GM11168 (cell line): ENCODE results near the gene IZUMO4.
"Not testable (repeated sequence)": the region's sequence is repeated elsewhere in the genome, so short reads cannot be mapped to it uniquely, and the experiment has no call there.

Source experiments
- in situ Hi-C: fragments of 300-500 bp; cut with MboI; formaldehyde crosslinking; loops from one replicate; pipeline ENCODE4 v1.12.0; 2022; ENCODE audit warnings: low sequenced_read_pairs; ENCODE audit not compliant: unreplicated experiment

The IZUMO4 gene

DNA sequence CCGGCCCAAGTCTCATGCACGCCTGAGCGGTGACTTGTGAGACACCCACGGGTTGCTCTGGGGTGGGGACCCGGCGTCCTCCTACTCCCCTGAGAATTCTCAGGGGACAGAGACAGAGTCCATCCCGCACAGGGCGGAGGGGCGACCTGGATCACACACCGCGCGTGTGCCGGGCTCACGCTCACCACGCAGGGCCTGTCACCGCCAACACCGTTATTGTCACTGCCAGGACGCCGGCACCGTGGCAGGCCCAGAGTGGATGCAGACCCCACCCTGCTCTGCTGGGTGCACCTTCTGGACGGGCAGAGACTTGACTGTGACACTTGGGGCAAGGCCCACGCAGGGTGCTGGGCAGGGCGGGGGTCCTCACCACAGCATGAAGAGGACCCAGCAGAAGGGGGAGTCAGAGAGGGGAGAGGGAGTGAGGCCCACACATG lies 16.8 kb upstream of the IZUMO4 start:
- in situ Hi-C loops: loop anchor here (5.0 to 10.0 kb wide), 2 partner anchors 53 to 155 kb away; no protein-coding TSS in a partner anchor

DNA sequence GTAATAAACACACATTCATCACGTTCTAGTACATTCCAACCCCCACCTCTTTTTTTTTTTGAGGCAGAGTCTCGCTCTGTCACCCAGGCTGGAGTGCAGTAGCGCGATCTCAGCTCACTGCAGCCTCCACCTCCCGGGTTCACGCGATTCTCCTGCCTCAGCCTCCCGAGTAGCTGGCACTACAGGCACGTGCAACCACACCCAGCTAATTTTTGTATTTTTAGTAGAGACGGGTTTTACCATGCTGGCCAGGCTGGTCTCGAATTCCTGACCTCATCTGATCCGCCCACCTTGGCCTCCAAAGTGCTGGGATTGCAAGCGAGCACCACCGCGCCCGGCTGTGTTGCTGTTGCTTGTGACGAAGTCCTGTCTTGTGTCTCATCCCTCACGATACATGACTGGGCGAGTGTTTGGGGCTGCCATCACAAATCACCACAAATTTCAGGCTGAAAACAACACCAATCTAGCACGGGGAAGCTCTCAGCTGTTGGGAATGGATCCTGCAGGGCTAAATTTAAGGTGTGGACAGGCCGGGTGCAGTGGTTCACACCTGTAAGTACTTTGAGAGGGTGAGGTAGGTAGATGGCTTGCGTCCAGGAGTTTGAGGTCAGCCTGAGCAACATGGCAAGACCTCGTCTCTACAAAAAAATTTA lies 16.3 kb upstream of the IZUMO4 start:
- in situ Hi-C loops: loop anchor here (5.0 kb wide), 1 partner anchor 53 kb away; no protein-coding TSS in a partner anchor

DNA sequence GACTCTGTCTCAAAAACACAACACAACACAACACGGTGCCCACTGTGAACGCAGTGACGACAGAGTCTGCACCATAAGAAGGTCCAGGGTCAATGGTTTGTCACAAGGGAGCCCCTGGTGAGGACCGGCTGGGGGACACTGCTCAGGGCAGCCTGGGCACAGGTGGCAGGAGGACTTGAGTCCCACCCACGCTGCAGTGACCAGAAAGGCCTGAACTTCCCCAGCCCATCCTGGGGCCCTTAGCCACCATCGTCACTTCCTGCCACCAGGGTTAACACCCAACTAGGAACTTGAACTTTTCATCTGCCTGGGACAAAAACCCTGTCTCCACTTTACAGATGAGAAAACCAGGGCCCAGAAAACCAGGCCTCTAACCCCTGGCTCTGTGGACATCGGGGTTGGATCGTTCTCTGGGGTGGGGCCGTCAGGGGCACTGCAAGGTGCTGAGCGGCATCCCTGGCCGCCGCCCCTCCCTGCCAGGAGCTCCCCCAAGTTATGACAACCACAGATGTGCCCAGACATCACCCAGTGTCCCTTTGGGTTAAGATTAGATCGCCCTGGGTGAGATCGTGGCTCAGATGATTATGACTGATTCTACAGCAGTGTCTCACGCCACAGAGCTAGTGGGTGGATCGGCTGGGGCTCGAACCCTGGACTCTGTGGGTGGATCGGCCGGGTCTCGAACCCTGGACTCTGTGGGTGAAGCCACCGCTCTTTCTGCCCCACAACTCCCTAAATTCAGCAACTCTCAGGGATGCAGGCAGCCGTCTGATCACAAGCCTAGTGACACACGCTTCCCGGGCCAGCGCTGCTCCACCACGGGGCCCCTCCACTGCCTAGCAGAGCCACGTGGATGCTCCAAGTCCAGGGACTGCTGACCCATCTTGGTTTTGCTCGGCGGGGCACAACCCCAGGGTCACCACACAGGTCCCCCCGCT lies 14.6 kb upstream of the IZUMO4 start:
- in situ Hi-C loops: loop anchor here (5.0 kb wide), 1 partner anchor 55 kb away; no protein-coding TSS in a partner anchor

DNA sequence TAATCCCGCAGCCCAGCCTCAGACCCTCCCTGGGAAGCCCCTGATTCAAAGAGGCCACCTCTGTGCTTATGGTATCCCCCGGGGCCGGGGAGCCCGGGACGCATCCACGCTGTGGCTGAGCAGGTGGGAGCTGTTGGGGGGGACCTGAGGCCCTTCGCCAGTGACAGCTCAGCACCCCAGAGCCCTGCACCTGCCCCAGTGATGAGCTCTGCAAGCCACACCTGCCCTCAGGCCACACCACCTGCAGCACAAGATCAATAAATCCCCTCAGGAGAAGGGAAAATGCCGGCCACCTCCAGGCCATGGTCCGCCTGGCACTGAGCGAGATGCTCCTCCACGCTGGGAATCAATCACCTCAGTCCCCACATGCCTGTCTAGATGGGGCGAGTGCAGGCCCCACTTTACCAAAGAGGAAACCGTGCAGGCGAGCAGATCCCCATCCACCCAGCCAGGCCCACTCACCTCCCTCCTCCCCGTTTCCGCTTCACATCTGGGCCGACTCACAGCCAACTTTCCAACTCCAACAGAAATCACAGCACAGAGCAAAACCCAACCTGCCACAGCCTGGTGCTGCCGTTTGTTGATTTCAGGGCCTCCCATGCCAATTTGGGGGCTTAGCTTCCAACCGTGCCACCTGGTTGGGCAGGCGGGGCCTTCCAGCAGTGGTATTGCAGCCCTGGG lies 13.4 kb upstream of the IZUMO4 start:
- in situ Hi-C loops: loop anchor here (5.0 kb wide), 1 partner anchor 56 kb away; no protein-coding TSS in a partner anchor

DNA sequence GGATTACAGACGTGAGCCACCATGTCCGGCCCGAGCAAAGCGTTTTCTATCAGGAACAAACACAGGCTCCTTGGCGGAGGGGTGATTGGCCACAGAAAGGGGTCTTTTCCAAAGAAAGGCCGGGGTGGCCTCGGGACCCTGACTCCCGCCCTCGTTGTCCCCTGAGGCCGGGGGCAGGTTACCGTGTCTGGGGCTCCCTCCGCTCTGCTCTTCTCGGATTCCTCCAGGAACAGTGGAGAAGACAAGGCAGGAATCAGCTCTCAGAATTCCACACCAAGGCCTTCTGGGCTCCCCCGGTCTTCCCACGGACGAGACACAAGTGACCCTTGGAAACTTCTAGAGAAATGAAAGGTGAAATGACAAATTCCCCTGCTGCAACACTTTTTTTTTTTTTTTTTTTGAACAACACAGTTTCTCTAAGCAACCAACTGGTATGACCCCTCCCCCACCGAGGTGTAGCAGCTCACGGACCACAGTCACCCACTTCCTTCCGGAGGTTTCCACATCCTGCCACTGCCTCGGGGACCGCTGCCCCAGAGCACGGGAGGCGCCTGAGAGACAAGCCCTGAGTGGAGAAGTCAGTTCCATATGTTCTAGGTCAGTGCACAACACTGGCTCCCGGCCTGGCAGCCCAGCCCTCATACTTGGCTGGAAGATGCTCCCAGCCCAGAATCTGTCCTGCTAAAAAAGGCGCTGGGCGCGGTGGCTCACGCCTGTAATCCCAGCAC lies 11.6 kb upstream of the IZUMO4 start:
- in situ Hi-C loops: loop anchor here (5.0 kb wide), 1 partner anchor 58 kb away; no protein-coding TSS in a partner anchor

DNA sequence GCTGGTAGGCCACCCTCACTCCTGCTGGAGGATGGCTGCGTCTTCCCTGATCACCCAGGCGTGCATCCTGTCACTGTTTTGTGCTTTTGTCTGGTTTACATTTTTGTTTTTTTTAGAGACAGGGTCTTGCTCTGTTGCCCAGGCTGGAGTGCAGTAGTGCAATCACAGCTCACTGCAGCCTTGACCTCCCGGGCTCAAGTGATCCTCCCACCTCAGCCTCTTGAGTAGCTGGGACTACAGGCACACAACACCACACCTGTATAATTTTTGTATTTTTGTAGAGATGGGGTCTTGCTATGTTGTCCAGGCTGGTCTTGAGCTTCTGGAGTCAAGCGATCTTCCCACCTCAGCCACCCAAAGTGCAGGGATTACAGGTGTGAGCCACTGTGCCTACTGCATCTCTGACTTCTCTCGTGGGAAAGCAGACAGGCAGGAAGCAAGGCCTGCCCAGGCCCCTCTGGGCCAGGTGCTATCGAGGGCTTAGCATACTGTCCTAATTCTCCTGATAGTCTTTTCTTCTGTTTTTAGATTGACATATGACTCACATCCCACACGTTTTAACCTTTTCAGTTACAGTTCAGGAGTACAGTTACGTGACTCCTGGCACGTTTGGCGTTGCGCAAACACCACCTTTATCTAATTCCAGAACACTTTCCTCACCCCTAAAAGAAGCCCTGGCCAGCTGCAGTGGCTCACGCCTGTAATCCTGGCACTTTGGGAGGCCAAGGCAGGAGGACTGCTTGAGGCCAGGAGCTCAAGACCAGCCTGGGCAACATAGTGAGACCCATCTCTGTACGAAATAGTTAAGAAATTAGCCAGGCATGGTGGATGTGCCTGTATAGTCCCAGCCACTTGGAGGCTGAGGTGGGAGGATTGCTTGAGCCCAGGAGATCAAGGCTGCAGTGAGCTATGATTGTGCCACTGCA lies 9.8 kb upstream of the IZUMO4 start:
- in situ Hi-C loops: not testable (repeated sequence)

DNA sequence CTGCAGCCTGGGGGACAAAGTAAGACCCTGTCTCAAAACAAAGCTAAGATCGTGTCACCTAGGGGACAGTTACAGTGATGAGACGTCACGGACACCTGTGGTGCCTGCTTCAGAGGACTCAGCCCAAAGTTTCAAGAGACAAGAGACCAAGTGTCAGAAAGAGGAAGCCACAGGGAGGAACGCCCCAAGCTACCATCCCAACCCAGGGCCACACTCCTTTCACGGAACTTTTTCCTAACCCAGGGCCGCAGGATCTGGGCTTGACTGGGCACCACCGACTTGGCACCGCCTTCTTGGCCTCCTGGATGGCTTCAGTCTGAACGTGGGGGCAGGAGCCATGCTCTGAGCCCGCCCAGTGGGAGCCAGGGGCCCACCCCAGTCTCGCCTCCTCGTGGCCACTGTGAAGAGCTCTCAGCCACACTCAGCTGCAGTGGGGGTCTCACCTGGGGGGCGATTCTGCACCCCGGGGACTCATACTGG lies 9.1 kb upstream of the IZUMO4 start:
- in situ Hi-C loops: no loop called here

DNA sequence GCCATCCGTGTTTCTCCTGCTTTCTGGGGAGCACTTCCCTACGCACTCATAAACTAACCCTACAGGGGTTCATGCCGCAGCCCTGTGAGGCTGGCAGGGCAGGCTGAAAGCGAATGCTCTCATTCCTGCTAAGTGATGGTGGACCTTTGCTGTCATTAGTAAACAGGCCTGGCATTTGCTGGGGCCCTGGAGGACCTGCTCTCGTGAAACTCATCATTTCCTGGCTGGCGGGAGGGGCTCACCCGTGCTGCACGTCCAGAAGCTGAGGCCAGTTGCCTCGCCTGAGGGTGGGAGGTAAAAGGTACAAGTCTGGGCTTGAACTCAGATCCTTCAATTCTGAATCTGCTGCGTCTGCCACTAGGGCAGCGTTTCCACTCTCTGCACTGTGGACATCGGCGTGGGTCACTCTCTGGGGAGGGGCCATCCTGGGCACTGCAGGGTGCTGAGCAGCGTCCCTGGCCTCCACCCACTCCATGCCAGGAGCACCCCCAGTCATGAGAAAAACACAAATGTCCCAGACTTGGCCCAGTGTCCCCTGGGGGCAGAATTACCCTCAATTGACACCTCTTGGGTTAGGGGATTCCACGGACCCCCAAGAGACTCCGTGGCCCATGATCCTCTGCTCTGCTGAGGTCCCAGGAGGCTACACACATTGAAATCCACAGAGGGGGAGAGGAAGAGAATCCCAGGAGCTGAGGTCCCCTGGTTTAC lies 7.6 kb upstream of the IZUMO4 start:
- in situ Hi-C loops: no loop called here

DNA sequence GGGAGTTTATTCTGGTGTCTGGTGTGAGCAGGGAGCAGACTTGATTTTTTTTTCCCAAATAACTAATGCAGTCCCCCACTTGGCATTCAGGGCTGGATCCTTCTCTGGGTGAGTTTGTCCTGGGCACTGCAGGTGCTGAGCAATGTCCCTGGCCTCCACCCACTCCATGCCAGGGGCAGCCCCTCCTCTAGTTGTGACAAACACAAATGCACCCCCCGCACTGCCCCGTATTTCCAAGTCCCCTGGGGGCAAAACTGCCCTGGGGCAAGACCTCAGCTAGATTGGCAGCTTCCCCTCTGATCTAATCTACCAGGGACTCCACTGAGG lies 7.0 kb upstream of the IZUMO4 start:
- in situ Hi-C loops: no loop called here

DNA sequence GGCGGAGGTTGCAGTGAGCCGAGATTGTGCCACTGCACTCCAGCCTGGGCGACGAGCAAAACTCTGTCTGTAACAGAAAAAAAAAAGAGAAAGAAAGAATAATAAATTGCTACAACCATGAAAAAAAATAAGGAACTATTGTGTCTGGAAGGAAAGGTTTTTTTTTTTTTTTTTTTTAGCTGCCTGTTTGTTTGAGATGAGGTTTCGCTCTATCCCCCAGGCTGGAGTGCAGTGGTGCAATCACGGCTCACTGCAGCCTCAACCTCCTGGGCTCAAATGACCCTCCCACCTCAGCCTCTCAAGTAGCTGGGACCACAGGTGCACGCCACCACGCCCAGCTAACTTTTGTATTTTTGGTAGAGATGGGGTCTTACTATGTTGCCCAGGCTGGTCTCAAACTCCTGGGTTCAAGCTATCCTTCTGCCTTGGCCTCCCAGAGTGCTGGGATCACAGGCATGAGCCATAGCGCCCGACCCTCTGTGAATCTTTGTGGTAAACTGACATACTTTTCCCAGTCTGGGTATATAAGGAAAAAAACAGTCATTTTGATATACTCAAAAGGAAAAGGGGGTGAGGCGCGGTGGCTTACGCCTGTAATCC lies 4.7 kb upstream of the IZUMO4 start:
- in situ Hi-C loops: not testable (repeated sequence)

DNA sequence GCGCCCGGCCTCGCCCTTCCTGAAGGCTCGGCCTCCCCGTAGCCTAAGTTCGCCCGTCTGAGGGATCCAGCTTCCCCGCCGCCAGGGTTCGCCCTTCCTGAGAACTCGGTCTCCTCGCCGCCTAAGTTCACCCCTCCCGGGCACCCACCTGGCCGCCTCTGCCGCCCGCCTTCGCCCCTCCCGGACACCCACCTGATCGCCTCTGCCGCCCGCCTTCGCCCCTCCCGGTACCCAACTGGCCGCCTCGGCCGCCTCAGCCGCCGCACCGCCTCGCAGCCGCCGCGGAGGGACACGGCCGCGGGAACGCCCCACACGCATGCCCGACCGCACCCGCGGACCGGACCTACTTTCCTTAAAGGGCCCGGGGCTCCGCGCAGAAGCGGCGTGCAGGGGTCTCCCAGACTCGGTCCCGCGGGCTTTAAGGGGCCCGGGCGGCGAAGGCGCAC lies 658 bp upstream of the IZUMO4 start, which contains the start of gene MOB3A:
MOB3A (minus strand) TSS at position 293 of the 446 bp plus-strand sequence. CDS start 17,766 bp downstream, outside the sequence.
- in situ Hi-C loops: no loop called here

DNA sequence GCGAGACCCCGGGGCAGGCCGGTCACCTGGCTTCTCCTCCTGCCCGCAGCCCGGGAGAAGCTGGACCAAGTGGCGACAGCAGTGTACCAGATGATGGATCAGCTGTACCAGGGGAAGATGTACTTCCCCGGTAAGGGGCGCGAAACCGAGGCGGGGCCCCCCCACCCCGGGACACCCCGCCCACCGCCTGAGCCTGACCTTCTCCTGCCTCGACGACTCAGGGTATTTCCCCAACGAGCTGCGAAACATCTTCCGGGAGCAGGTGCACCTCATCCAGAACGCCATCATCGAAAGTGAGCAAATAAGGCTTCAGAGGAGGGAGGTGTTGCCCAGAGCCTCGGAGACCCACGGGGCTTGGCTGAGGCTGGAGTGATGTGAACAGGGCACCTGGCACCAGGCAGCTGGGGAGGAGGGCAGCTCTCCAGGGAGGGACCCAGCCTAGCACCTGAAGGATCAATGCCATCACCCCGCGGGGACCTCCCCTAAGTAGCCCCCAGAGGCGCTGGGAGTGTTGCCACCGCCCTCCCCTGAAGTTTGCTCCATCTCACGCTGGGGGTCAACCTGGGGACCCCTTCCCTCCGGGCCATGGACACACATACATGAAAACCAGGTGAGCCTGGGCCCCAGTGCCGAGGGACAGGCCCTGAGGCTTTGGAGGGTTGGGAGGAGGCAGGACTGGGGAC lies 629 bp downstream of the IZUMO4 start:
- in situ Hi-C loops: no loop called here

DNA sequence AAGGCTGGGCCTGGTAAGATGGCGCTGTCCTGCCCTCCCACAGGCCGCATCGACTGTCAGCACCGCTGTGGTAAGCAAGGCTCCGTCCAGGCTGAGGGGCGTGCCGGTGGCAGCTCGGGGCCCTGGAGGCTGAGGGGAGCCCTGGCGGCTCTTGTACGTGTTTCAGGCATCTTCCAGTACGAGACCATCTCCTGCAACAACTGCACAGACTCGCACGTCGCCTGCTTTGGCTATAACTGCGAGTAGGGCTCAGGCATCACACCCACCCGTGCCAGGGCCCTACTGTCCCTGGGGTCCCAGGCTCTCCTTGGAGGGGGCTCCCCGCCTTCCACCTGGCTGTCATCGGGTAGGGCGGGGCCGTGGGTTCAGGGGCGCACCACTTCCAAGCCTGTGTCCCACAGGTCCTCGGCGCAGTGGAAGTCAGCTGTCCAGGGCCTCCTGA lies 1.2 kb downstream of the IZUMO4 start:
- in situ Hi-C loops: no loop called here

DNA sequence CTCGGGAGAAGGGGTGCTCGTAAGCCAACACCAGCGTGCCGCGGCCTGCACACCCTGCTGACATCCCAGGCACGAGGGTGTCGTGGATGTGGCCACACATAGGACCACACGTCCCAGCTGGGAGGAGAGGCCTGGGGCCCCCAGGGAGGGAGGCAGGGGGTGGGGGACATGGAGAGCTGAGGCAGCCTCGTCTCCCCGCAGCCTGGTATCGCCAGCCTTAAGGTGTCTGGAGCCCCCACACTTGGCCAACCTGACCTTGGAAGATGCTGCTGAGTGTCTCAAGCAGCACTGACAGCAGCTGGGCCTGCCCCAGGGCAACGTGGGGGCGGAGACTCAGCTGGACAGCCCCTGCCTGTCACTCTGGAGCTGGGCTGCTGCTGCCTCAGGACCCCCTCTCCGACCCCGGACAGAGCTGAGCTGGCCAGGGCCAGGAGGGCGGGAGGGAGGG lies 2.4 kb downstream of the IZUMO4 start:
- in situ Hi-C loops: no loop called here

DNA sequence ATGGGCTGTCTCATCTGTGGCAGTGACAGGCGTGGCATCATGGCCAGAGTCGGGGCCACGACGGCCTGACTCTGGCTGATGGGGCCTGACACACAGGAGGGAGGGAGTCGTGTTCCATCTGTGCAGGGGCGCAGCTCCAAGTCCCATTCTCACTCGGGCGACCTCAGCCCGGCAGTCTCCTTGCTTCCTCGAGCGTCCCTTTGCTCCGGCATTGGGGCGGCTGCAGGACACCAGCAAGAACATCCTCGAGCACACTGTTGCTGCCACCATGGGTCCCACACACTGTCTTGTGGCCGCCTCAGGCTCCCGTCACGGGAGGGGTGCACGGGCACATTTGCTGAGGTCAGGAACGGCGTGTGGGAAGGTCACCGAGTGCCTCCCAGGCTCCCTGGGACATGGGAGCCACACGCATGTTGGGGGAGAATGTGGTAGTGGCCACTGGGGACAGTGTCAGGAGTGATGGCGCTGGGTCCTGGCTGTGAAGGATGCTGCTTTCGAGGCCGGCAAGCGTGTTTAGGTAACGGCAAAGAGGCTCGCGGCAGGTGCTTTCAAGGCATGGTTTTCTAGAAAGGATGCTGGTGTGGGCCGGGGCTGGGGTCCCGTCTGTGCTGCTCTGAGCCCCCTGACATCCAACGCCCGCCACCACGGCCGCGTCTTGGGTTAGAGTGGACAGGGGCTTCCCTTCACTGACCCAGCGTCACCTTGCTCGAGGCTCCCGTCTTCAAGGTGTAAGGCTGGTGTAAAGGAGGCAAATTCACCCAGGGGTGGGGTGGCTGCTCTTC lies 3.4 kb downstream of the IZUMO4 start:
- in situ Hi-C loops: no loop called here

DNA sequence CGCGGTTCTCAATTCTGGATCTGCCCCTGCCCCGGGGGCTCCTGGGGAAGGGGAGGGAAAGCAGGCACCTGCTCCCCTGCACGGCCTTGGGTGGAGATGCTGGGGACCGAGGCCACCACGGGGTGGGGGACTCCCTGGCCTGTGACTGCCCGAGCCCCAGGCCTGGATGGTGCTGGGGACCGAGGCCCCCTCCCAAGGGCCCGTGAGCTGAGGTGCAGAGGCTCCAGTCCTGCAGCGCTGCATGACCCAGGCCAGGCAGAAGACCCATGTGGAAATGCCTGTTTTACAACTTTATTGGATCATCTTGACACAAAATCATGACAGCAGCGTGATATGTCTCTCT lies 4.0 kb downstream of the IZUMO4 start:
- in situ Hi-C loops: no loop called here
